ENCODE data around the gene USP3. TPM values are rescaled to one million over a fixed set of nuclear protein-coding genes. Genes with fewer than 3 reads are reported as not detected.

USP3 gene
- total and polyA plus RNA-seq, 10 of the 15 experiments (the other 5 are each of a cell fraction or from before 2014, with no cell fraction given): 23.8 to 64.5 (median 50.3) TPM

- TF ChIP-seq HDAC6 (IDR thresholded peaks at IDR 0.05; ENCODE audit: unreplicated experiment) (no peak), IRF5 (IDR thresholded peaks at IDR 0.05; ENCODE audit: borderline replicate concordance) (no peak)
These were observed 51.9 kb downstream of the USP3 start (continued) for GRCh38 chr15:63556246-63556645.

- intact Hi-C loops (cut with micrococcal nuclease; ENCODE audit: unreplicated experiment): no loop called here
- ChIA-PET SMC1A (ENCODE audit: uncharacterized antibody, unreplicated experiment) (interaction anchor here (0.9 to 4.5 kb wide), 13 partner anchors 8 to 90 kb away, joined by 3 to 30 read pairs (median 4); no protein-coding TSS in a partner anchor), CTCF (interaction anchor here (0.6 to 2.0 kb wide), 7 partner anchors 24 to 364 kb away, joined by 3 to 8 read pairs (median 4); partner anchors contain the start of gene USP3), POLR2A (interaction anchor here (1.1 kb wide), 1 partner anchor 43 kb away, joined by 4 read pairs; no protein-coding TSS in a partner anchor), RAD21 (ENCODE audit: unreplicated experiment) (interaction anchor here (0.8 to 2.1 kb wide), 12 partner anchors 12 to 90 kb away, joined by 3 to 13 read pairs (median 6); partner anchors contain the start of genes FBXL22 and USP3)
- DNase-seq (ENCODE audit: low read depth, low spot score): no peak
- TF ChIP-seq IKZF1 (conservative IDR thresholded peaks at IDR 0.05): no peak
- no peak for TF ChIP-seq FOXK2 (IDR thresholded peaks at IDR 0.05)
- ATAC-seq: no peak
- no peaks in the 10 kb centered on the region for H3K27me3 ChIP-seq (replicated peaks in 1 of 2; ENCODE audit: control insufficient read depth in 2 of 2, insufficient read depth in 2 of 2, low read length in 1 of 2)
- H2AFZ ChIP-seq (ENCODE audit: control insufficient read depth, low read depth, low read length): no peak overlapping the region
- no peak overlapping the region for H3K4me2 ChIP-seq (ENCODE audit: control insufficient read depth, insufficient read depth)
- no peak overlapping the region for H3K4me3 ChIP-seq
- H3K79me2 ChIP-seq (ENCODE audit: control insufficient read depth, insufficient read depth, low read length): peaks cover 7% of the 10 kb centered on the region
- peaks cover 5% of the 10 kb centered on the region for H3K4me1 ChIP-seq (ENCODE audit: control insufficient read depth, insufficient read depth, low read length)
- FAIRE-seq: no peak
- peaks cover 13 to 16% of the 10 kb centered on the region in 2 experiments; a peak in 3 of 4 replicates for H3K36me3 ChIP-seq (ENCODE audit: control insufficient read depth in 2 of 2, insufficient read depth in 2 of 2, low read length in 1 of 2)
- H3K9me3 ChIP-seq (replicated peaks; ENCODE audit: control insufficient read depth, insufficient read depth, low read length): no peaks in the 10 kb centered on the region
- H4K20me1 ChIP-seq (ENCODE audit: control insufficient read depth, insufficient read depth): no peaks in the 10 kb centered on the region
- H3K9ac ChIP-seq (ENCODE audit: control insufficient read depth, insufficient read depth, low read length): no peak overlapping the region
- WGBS (ENCODE audit: insufficient coverage, insufficient replicate concordance, low lambda C conversion rate, missing lambda C conversion rate): 97% methylated on average over 7 of the region's 7 CpGs
- BruUV-seq (replicated peaks): no TSS peak
- no peak overlapping the region for H3K27ac ChIP-seq (ENCODE audit: control insufficient read depth, insufficient read depth)
- in situ Hi-C loops (cut with MboI): no loop called here
These were observed 52.3 kb downstream of the USP3 start for GRCh38 chr15:63556736-63557135.
